Measurements from ENCODE around the gene NDFIP2.

Gene NDFIP2, protein sequence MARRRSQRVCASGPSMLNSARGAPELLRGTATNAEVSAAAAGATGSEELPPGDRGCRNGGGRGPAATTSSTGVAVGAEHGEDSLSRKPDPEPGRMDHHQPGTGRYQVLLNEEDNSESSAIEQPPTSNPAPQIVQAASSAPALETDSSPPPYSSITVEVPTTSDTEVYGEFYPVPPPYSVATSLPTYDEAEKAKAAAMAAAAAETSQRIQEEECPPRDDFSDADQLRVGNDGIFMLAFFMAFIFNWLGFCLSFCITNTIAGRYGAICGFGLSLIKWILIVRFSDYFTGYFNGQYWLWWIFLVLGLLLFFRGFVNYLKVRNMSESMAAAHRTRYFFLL

DNA sequence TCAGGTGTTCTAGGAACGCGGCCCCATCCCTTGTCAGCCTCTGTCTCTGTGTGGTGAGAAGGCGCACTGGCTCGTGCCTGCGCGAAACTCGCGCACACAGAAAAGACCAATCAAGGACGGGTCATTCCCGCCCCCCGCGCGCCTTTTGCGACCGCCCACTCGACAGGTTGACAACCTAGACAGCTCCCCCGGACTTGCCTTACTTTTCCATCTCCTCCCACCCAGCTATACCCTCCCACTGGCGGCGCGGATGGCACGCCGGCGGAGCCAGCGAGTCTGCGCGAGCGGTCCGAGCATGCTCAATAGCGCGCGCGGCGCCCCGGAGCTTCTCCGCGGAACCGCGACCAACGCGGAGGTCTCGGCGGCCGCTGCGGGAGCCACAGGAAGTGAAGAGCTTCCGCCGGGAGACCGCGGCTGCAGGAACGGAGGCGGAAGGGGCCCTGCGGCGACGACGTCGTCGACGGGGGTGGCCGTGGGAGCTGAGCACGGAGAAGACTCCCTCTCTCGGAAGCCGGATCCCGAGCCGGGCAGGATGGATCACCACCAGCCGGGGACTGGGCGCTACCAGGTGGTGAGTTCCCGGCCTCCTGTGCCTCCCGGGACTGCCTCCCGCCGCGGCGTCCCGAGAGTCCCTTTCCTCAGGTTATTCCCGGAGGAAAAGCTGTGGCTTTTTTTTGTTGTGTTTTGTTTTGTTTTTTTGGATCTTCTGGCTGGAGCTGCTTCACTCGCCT is at the start of gene NDFIP2:
TSS of gene NDFIP2 (plus strand) at position 202 of the 731 bp plus-strand sequence. CDS start at position 251, 49 bp downstream.
- DNase-seq (ENCODE audit: low spot score): peak; percentile 78

DNA sequence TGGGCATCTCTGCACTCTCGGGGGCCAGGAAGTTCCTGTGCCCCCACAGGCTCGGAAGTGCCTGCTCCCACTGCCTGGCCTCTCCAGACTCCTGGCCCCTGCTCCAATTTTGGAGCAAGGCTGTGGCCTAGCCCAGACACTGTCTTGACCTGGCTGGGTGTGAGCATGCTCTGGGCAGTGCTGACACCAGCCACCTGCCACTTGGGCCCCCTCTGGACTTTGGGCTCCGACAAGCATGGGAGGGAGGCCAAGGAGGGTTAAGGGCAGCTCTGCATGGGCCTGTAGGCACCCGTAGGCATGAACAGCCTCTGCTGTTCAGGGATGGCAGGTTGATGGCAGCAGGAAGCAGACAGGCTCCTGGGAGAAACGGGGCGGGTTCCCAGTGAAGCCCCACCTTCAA is 48.9 kb upstream of the NDFIP2 start:
- no peak for DNase-seq (ENCODE audit: low spot score)

DNA sequence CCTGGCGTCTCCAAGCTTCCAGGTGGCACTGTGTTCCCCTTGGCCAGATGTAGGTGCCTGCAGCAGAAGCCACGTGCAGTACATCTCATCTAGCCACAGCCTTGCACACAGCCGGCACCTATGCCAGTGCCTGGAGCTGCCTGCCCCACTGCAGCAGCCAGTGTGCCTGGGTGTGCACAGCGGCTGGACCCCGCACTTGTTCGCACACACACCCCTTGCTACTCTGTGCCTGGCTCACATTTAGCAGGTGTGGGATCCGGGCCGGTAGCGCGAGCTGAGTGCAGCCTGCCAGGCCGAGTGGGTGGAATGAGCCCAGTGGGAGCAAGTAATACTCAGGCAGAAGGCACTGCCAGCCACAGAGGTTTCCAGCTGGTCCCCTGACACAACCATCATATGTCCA is 48.0 kb upstream of the NDFIP2 start:
- DNase-seq (ENCODE audit: low spot score): no peak

DNA sequence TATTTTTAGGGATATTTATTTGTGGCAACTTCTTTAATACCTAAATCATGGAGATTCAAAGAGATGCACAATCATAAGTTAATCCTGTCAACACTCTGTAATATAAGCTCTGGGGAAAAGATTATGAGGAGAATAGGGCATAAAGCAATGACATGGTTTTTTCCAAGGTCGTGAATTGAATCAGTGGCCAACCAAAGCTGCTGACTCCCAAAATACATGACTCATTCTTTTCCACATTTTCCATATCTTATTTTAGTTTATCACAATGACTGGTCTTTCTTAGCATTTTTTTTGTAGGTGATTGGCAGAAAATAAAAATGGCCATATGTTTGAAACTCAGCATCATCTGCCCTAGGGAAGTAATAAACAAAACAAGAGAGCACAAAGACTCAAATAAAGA is 46.4 kb upstream of the NDFIP2 start:
- no peak for DNase-seq (ENCODE audit: low spot score)

DNA sequence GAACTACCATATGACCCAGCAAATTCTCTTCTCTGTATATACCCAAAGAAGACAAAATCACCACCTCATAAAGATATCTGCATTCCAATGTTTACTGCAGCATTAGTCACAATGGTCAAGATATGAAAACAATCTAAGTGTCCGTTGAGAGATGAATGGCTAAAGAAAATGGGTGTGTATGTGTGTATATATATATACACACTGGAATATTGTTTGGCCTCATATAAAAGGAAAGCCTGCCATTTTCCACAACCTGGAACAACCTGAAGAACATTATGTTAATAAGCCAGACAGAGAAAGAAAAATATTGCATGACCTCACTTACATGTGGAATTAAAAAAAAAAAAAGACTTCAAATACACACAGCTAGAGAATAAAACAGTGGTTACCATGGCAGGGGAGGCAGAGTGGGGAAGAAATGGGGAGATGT is 45.4 kb upstream of the NDFIP2 start:
- DNase-seq (ENCODE audit: low spot score): no peak

DNA sequence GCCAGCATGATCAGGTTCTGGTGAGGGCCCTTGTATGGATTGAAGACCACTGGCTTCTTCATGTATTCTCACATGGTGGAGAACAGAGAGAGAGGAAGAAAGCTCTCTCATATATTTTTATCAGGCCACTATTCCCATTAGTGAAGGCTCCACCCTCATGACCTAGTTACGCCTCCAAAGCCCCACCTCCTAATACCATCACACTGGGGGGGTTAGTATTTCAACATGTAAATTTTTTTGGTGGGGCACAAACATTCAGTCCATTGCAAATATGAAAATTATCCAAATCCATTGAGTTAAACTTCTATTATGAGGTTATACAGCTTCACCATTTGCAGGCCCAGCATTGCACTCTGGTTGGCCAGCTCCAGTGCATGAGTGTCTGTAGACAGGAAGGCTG is 41.7 kb upstream of the NDFIP2 start:
- DNase-seq (ENCODE audit: low spot score): no peak

DNA sequence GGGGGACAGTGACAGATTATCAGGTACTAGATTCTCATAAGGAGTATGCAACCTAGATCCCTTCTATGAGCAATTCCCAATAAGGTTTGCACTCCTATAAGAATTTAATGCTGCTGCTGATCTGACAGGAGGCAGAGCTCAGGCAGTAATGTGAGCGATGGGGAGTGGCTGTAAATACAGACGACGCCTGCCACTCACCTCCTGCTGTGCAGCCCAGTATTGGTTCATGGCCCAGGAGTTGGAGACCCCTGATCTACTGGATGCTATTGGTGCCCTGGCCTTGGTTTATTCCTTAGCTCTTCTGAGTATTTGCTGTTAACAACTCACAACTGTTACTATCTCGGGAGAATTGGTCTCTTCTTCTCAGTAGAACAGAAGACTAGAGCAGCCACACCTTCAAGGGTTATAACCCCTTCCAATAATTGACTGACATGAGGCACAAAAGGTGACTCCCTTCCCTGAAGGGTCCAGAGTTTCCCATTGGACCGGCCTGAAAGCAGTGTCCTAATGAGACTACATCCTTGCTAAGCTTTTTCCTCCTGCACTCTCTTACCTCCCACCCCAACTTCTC is 39.9 kb upstream of the NDFIP2 start:
- DNase-seq (ENCODE audit: low spot score): no peak

DNA sequence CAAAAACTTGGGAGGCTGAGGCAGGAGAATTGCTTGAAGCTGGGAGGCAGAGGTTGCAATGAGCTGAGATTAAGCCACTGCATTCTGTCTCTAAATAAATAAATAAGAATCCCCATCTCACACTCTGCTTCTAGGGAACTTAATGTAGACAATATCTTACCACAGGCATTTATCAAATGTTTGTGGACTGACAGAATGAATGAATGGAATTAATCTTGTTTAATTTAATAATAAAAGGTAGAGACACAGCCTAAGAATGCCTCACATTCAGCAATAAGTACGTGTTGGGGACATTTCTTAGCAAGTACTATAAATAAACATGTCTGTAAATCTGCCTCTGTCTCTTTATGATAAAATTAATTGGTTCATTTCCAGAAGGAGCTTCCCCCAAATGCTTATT is 38.7 kb upstream of the NDFIP2 start:
- DNase-seq (ENCODE audit: low spot score): no peak

DNA sequence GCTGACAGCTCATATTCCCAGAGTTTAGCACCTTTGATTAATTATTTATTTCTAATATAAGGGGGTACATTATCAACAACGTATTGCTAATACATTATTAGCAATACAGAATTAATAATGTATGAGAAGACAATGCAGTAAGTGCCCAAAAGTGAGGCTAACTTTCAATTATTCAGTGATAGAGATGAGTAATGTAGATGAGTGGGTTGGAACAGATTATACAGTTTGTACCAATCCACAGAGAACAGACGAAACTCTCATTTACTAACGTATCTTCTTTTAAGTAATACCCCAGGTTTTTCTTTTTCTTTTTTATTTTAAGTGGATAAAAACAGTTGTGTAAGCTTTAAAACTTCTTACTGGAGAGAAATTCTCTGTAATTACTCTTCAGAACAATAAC is 38.2 kb upstream of the NDFIP2 start:
- DNase-seq (ENCODE audit: low spot score): no peak

DNA sequence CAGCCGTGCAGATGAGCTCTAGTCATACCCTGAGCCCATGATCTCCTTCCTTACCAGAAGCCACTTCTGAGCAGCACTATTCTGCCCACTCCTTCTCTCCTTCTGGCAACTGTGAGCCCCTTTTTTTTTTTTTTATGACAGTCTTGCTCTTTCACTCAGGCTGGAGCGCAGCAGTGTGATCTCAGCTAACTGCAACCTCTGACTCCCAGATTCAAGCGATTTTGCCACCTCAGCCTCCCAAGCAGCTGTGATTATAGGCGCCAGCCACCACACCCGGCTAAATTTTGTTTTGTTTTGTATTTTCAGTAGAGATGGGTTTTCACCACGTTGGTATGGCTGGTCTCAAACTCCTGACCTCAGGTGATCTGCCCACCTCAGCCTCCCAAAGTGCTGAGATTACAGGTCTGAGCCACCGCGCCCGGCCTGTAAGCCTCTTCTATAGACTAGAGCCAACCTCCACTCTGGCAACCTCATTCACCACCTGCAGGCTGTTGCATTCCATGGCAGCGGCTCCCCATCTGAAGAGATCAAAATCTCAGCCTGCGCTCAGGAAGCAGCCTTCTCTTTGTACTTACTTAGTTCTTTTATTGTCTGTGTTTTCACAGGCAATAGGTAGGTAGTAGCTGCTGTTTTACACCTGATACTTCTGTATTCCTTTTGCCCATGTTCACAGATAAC is 34.8 kb upstream of the NDFIP2 start:
- no peak for DNase-seq (ENCODE audit: low spot score)

DNA sequence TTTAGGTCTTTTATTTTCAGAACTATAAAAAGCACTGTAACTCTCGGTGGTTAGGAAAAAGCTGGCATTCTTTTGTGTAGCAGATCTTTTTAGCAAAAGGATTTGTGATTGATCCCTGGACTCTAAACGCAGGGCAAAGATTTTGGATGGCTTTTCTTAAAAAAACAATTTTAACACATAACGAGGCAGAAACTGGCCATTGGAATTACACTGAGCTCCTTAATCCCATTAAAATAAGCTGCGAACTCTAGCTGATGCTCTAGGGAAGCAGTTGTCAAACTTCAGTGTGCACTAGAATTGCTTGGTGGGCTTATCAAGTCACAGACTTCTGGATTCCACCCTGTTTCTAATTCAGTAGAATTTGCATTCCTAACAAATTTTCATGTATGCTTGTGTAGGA is 33.8 kb upstream of the NDFIP2 start:
- DNase-seq (ENCODE audit: low spot score): no peak

DNA sequence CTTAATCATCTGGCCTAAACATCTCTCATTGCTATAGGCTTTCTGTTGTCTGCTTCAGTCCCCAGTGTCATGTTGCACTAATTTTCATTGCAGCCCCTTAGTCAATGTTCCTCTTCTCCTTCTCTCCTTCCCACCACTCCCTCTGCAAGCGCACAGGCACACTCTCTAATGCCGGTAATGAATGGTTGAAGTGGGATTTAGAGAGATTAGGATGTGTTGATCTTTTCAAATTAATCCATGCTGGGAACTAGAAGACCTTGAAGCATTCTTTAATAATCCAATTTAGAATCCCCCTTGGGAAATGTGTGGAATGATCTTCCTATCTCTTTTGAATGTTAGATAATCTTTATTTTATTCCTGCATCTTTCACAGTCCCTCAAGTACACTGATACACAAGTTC is 33.2 kb upstream of the NDFIP2 start:
- no peak for DNase-seq (ENCODE audit: low spot score)

DNA sequence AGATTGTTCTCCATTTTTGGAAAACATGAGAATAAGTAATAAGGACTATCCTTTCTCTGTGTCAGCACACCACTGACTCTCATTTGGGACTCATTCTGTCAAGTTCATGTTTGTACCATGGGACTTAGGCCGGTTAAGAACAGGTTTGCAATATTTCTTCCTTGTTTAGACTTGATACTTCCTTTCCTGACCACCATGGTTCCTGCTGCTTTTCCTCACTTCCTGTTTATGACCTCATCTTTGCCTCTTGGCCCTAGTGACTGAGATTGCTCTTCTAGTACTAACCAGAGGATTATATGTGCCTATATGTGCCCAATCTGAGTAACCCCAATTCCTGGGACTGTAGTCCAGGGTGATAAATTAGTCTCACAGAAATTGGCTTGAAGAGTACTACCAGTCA is 32.5 kb upstream of the NDFIP2 start:
- DNase-seq (ENCODE audit: low spot score): peak; percentile 23

DNA sequence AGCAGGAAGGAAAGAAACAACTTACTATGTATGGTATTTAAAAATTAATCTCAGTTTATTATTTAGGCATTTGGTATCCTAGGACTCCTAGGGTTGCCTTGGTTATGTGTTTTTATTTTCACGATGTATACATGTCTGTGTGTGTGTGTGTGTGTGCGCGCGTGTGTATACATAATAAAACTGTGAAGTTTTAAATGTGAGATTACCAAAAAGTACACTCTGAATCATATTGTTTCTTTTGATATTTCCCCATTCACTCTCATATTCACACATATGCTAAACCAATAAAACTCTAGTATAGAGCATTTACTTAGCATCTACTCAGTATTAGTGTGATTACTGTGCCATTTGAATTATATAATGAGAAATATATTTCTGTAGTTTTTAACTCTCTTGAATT is 30.8 kb upstream of the NDFIP2 start:
- no peak for DNase-seq (ENCODE audit: low spot score)

DNA sequence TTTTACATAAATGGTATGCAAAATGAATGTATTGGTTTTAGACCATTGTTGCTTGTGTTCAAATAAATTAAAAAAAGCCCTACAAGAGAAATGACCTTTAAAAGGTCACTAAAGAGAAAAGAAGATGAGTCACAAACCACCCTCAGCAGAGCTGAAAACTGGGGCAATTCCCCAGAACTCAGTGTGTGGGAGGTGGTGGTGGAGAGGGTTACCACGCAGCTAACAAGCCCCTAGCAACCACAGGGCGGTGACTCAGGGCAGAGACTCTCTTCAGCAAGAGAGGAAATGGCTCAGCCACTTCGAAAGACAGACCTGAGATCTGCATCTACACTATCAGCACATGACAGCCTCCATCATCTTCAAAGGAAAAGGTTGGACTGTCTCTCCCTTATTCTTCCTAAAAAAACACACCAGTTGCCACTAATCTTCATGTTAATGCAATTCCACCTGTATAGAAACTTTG is 29.4 kb upstream of the NDFIP2 start:
- DNase-seq (ENCODE audit: low spot score): peak; percentile 76

DNA sequence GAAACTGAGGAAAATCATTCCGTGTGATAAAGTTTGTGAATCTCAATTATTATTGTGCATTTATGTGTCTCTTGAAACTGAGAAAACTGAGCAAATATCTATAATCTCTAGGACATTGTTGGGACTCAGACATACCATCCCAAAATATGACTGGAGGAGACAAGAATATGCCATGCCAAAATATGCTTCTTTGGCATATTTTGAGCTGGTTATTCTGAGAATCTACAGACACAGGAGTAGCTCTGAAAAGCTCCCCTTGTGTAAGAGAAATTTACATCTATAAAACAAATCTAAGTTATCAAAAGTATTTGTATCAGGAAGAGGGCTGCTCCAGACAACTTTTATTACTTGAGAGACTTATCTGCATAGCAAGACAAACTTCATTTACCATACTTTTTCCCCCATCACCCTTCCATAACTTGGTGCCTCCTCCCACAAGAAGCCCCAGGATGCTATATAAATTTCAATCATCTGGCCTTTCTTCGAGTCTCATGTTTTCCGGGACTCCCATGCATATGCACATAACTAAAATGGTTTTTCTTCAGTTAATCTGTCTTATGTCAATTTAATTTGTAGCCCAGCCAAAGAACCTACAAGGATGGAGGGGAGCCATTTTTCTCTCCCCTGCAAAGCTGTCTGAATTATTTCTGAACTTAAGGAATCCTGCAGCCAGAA is 28.6 kb upstream of the NDFIP2 start:
- no peak for DNase-seq (ENCODE audit: low spot score)

DNA sequence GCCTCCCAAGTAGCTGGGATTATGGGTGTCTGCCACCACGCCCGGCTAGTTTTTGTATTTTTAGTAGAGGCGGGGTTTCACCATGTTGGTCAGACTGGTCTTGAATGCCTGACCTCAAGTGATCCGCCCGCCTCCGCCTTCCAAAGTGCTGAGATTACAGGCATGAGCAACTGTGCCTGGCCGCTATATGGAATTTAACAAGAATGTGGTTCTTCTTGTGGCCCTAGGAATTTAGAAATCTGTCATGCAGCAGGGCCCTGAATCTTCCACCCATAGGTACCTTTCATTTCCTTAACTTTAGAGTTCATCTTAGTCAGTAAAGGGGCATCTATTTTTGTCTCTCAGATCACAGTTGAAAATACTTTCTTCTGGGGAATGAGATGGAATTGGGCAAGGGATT is 25.6 kb upstream of the NDFIP2 start:
- DNase-seq (ENCODE audit: low spot score): no peak

DNA sequence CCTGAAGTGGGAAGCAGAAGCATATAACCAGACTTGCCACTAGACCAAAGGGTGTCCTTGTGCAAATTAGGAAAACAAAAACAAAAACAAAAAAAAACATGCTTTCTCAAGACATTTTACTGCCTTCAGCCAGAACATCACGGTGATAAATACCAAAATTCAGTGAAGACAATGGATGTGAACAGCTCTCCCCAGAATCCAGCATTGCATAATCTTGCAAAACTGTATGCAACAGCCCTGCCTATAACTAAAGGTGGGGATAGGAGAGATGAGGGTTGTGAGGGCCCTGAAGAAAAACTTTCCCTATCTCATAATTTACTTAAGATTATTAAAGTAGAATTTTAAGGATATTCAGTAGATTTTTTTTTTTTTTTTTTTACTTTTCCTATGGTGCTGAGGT is 24.9 kb upstream of the NDFIP2 start:
- no peak for DNase-seq (ENCODE audit: low spot score)

DNA sequence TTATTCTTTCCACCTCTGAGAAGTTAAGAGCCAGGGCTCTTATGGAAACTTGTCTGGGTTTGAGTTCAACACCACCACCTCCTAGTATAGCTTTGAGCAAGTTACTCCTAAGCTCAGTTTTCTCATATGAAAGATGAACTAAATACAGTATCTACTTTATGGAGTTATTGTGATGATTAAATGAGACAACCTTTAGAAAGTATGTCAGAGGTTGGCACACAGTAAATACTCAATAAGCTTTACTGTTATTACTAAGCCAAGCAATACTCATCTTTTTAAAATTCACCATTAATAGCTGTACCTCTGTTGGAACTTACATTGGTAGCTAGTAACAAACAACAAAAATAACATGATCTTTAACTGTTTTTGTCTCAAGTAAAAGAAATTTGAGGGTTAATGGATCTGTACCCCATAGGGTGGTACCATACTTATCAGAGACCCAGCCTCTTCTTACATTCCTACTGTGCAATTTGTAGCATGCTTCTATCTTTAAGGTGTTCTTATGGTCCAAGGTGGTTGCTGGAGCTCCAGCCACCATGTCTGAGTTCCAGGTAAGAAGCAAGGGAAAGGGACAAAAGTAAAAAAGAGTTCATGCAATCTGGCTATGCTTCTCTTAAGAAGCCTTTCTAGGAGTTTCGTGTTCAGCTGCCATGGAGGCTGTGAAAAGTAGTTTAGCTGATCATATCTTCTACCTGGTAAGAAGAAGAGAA is 24.1 kb upstream of the NDFIP2 start:
- DNase-seq (ENCODE audit: low spot score): no peak

DNA sequence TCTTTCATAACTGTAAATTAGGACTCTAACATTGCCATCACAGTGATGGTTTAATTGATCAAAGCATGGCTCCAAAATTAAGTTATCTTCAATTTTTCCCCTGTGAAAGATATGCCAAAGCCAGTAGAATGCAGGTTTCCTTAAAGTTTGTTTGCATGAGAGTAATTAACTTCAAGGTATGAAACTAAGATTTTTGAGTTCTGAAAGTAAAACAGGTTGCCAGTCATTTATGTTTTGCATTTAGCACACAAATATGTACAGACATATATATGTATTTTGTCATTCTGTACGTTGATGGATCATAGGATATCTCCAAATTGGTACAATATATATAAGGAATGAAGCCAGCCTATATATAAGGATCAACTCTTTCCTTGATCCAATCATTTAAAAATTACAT is 23.6 kb upstream of the NDFIP2 start:
- DNase-seq (ENCODE audit: low spot score): no peak

DNA sequence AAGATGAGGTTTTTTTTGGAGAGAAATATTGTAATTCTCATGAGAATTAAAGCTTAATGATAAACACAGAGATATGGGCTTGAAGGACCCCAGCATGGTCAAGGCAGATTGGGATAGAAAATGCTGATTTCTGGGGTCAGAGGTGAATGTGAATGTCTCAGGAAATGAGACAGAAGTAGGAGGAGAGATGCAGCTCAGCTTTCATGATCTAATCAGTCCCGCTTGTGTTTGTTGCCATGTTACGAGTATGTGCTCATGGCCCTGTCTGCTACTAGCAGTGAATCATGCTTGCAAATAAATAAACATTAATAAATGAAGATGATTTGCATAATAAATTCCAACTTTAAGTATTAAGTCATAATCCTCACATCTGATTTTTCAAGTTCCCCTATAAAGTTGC is 23.0 kb upstream of the NDFIP2 start:
- peak; percentile 80 for DNase-seq (ENCODE audit: low spot score)
